H1 (cell line): ENCODE measurements around the gene COL5A1. TPM values are rescaled to one million over a fixed set of nuclear protein-coding genes. Genes with fewer than 3 reads are reported as not detected.

Source experiments
- CTCF ChIA-PET: fragments of 300-600 bp; sonication (Branson Sonifier 250); formaldehyde crosslinking; loops from one replicate; lab custom pipeline; 2021; ENCODE audit not compliant: partially characterized antibody; lab: Charles Lee
- POLR2A ChIA-PET: fragments of 300-600 bp; sonication (Branson Sonifier 250); formaldehyde crosslinking; loops from one replicate; lab custom pipeline; 2021; ENCODE audit warnings: inconsistent platforms; ENCODE audit not compliant: partially characterized antibody; lab: Charles Lee
- DNase-seq, 2 experiments: peaks; one replicate each; pipeline versions ENCODE4 v3.0.0 to v3.0.0-alpha.2; 2010 to 2022; ENCODE audit warnings: low spot score in 2 of 2, low read depth in 1 of 2, mixed read lengths in 1 of 2
- FAIRE-seq: peaks from 2 replicates; lab custom pipeline; 2011; peaks lifted over from hg19 to GRCh38; lab: Jason Lieb, UNC
- H2AFZ ChIP-seq: 2 replicates; pipeline ENCODE4 v1.8.1; 2012; ENCODE audit warnings: low read length, inconsistent platforms
- H2AK5ac ChIP-seq: 2 replicates; pipeline ENCODE4 v1.6.1; 2013; ENCODE audit warnings: low read depth, low read length
- H2BK120ac ChIP-seq: replicated peaks from 2 replicates; pipeline ENCODE3; 2013; ENCODE audit warnings: low read depth, low read length, inconsistent platforms
- H2BK12ac ChIP-seq: 2 replicates; pipeline ENCODE4 v1.6.1; 2013; ENCODE audit warnings: low read depth, low read length
- H2BK15ac ChIP-seq: 2 replicates; pipeline ENCODE4 v1.6.1; 2013; ENCODE audit warnings: low read length
- H2BK20ac ChIP-seq: 2 replicates; pipeline ENCODE4 v1.6.1; 2013; ENCODE audit warnings: low read length
- H2BK5ac ChIP-seq: 2 replicates; pipeline ENCODE4 v1.6.1; 2013; ENCODE audit warnings: low read depth, low read length
- H3K14ac ChIP-seq: 2 replicates; pipeline ENCODE4 v1.6.1; 2013; ENCODE audit warnings: inconsistent platforms; ENCODE audit not compliant: insufficient read length
- H3K18ac ChIP-seq: 2 replicates; pipeline ENCODE4 v1.6.1; 2013; ENCODE audit warnings: low read length; ENCODE audit errors: extremely low read depth
- H3K23ac ChIP-seq: 2 replicates; pipeline ENCODE4 v1.6.1; 2013; ENCODE audit warnings: inconsistent platforms; ENCODE audit not compliant: insufficient read length
- H3K23me2 ChIP-seq: 2 replicates; pipeline ENCODE4 v1.6.1; 2013; ENCODE audit warnings: low read depth, low read length
- H3K27ac ChIP-seq: 2 replicates; pipeline ENCODE4 v1.6.1; 2011; ENCODE audit warnings: low read depth, low read length, inconsistent platforms
- H3K27me3 ChIP-seq, 4 experiments: replicated peaks in 1 of 4; 1 replicate in 1 of 4; 2 replicates in 3 of 4; pipeline versions ENCODE4 v1.6.1 to v1.8.1; 2011 to 2013; ENCODE audit warnings: low read length in 3 of 4, mild to moderate bottlenecking in 3 of 4, inconsistent platforms in 2 of 4, mixed read lengths in 2 of 4, moderate library complexity in 1 of 4; ENCODE audit not compliant: control insufficient read depth in 3 of 4, insufficient read depth in 3 of 4; ENCODE audit errors: extremely low read depth in 1 of 4
- H3K36me3 ChIP-seq, 4 experiments: 2 replicates each; pipeline versions ENCODE4 v1.6.1 to v1.8.1; 2011 to 2013; ENCODE audit warnings: mild to moderate bottlenecking in 4 of 4, low read length in 3 of 4, moderate library complexity in 2 of 4, control low read depth in 1 of 4, inconsistent platforms in 1 of 4; ENCODE audit not compliant: insufficient read depth in 4 of 4, control insufficient read depth in 2 of 4
- H3K4ac ChIP-seq: replicated peaks from 2 replicates; pipeline ENCODE3; 2013; ENCODE audit warnings: low read length, low read depth, mixed read lengths, inconsistent platforms; ENCODE audit not compliant: insufficient read length
- H3K4me1 ChIP-seq, 4 experiments: replicated peaks in 1 of 4; 1 replicate in 1 of 4; 2 replicates in 3 of 4; pipeline versions ENCODE4 v1.6.1 to v1.8.1; 2011 to 2013; ENCODE audit warnings: low read length in 3 of 4, inconsistent platforms in 2 of 4, mixed read lengths in 1 of 4; ENCODE audit not compliant: insufficient read depth in 4 of 4, control insufficient read depth in 3 of 4
- H3K4me2 ChIP-seq, 2 experiments: 2 replicates each; pipeline versions ENCODE4 v1.6.1 to v1.8.1; 2011 to 2013; ENCODE audit warnings: low read depth in 2 of 2, low read length in 2 of 2, control low read depth in 1 of 2, inconsistent platforms in 1 of 2, mild to moderate bottlenecking in 1 of 2; ENCODE audit not compliant: insufficient read depth in 1 of 2
- H3K4me3 ChIP-seq, 4 experiments: fragments of 200-600, 300-600 bp in 1 of 4; sonication (generic), shearing (Covaris generic), sonication (Bioruptor Twin) in 1 of 4; 2 replicates each; pipeline versions ENCODE4 v1.5.1 to v1.8.1; 2011 to 2016; ENCODE audit warnings: low read length in 4 of 4, low read depth in 3 of 4, control low read depth in 2 of 4, inconsistent platforms in 2 of 4, mild to moderate bottlenecking in 2 of 4, mixed read lengths in 1 of 4, moderate library complexity in 1 of 4; ENCODE audit not compliant: insufficient read depth in 2 of 4; ENCODE audit errors: extremely low read depth in 1 of 4
- H3K56ac ChIP-seq: replicated peaks from 2 replicates; pipeline ENCODE3; 2013; ENCODE audit warnings: low read depth, mild to moderate bottlenecking, mixed read lengths, low read length, inconsistent platforms; ENCODE audit not compliant: insufficient read length
- H3K79me1 ChIP-seq: 2 replicates; pipeline ENCODE4 v1.6.1; 2013; ENCODE audit warnings: low read depth, low read length, control low read depth
- H3K79me2 ChIP-seq, 2 experiments: 2 replicates each; pipeline versions ENCODE4 v1.6.1 to v1.8.1; 2012 to 2013; ENCODE audit warnings: low read length in 2 of 2, mild to moderate bottlenecking in 2 of 2, inconsistent platforms in 1 of 2; ENCODE audit not compliant: insufficient read depth in 2 of 2, control insufficient read depth in 1 of 2
- H3K9ac ChIP-seq, 4 experiments: replicated peaks in 1 of 4; 1 replicate in 1 of 4; 2 replicates in 3 of 4; pipeline versions ENCODE4 v1.6.1 to v1.8.1; 2011 to 2013; ENCODE audit warnings: low read depth in 3 of 4, low read length in 3 of 4, control low read depth in 2 of 4, mild to moderate bottlenecking in 2 of 4, moderate library complexity in 2 of 4, inconsistent platforms in 1 of 4; ENCODE audit errors: extremely low read depth in 1 of 4
- H3K9me3 ChIP-seq, 2 experiments: 2 replicates each; pipeline versions ENCODE4 v1.6.1 to v1.8.1; 2012 to 2013; ENCODE audit warnings: mild to moderate bottlenecking in 2 of 2, moderate library complexity in 2 of 2, control low read depth in 1 of 2, inconsistent platforms in 1 of 2, low read depth in 1 of 2, low read length in 1 of 2, mixed read lengths in 1 of 2; ENCODE audit not compliant: insufficient read depth in 2 of 2
- H4K20me1 ChIP-seq, 2 experiments: replicated peaks in 1 of 2; 2 replicates each; pipeline versions ENCODE3 to v1.8.1; 2011 to 2013; ENCODE audit warnings: inconsistent platforms in 2 of 2, low read length in 2 of 2, mild to moderate bottlenecking in 1 of 2; ENCODE audit not compliant: insufficient read depth in 2 of 2, control insufficient read depth in 1 of 2
- H4K5ac ChIP-seq: 2 replicates; pipeline ENCODE4 v1.6.1; 2013; ENCODE audit warnings: low read length, low read depth, mixed read lengths, inconsistent platforms; ENCODE audit not compliant: insufficient read length
- H4K8ac ChIP-seq: 2 replicates; pipeline ENCODE4 v1.8.0; 2013; ENCODE audit warnings: mild to moderate bottlenecking, moderate library complexity, low read length, inconsistent platforms; ENCODE audit not compliant: insufficient read depth; ENCODE audit errors: extremely low read depth
- H4K91ac ChIP-seq: replicated peaks from 2 replicates; pipeline ENCODE3; 2013; ENCODE audit warnings: low read length, mixed read lengths, inconsistent platforms; ENCODE audit not compliant: insufficient read length
- ASH2L ChIP-seq: fragments of 200-600, 300-600 bp; sonication (generic); IDR thresholded peaks from one replicate; pipeline ENCODE4 v1.7.1; 2017; ENCODE audit warnings: low read length
- BCL11A ChIP-seq, 2 experiments: IDR thresholded peaks; one replicate each; pipeline ENCODE4 v1.6.1; 2011; ENCODE audit warnings: low read depth in 2 of 2, low read length in 2 of 2, mild to moderate bottlenecking in 2 of 2
- CBX5 ChIP-seq: fragments of 300-800, 300-1000 bp; sonication (generic); IDR thresholded peaks from 2 replicates; pipeline ENCODE4 v1.7.1; 2016; ENCODE audit warnings: antibody characterized with exemption, low read length, low read depth
- CEBPB ChIP-seq: IDR thresholded peaks from 2 replicates; pipeline ENCODE4 v1.6.1; 2012; ENCODE audit warnings: low read depth, low read length
- CTBP2 ChIP-seq: IDR thresholded peaks from 2 replicates; pipeline ENCODE4 v1.7.0; 2011; ENCODE audit warnings: borderline replicate concordance, mild to moderate bottlenecking, moderate library complexity, mixed read lengths, low read length; ENCODE audit not compliant: insufficient read depth, insufficient read length
- JUN ChIP-seq: IDR thresholded peaks from 2 replicates; pipeline ENCODE4 v1.6.1; 2011; ENCODE audit warnings: low read depth, mild to moderate bottlenecking, improper control_type of control experiment, low read length
- KDM4A ChIP-seq: IDR thresholded peaks from one replicate; pipeline ENCODE4 v1.7.1; 2012; ENCODE audit warnings: low read depth, mild to moderate bottlenecking, moderate library complexity, low read length, inconsistent platforms; ENCODE audit not compliant: severe bottlenecking
- RBBP5 ChIP-seq: IDR thresholded peaks from 2 replicates; pipeline ENCODE4 v1.7.1; 2012; ENCODE audit warnings: low read depth, mild to moderate bottlenecking, inconsistent platforms, low read length, moderate library complexity, borderline replicate concordance
- RFX5 ChIP-seq: IDR thresholded peaks from 2 replicates; pipeline ENCODE4 v1.6.1; 2011; ENCODE audit warnings: low read depth, low read length, improper control_type of control experiment, borderline replicate concordance
- SIRT6 ChIP-seq: IDR thresholded peaks from one replicate; pipeline ENCODE4 v1.7.1; 2012; ENCODE audit warnings: low read length, inconsistent platforms
- SP1 ChIP-seq: IDR thresholded peaks from 2 replicates; pipeline ENCODE4 v1.6.1; 2011; ENCODE audit warnings: low read depth, low read length
- SP4 ChIP-seq: IDR thresholded peaks from 2 replicates; pipeline ENCODE4 v1.6.1; 2012; ENCODE audit warnings: low read length, inconsistent platforms
- TAF7 ChIP-seq: optimal IDR thresholded peaks from 2 replicates; pipeline ENCODE3; 2011; ENCODE audit warnings: low read depth, mild to moderate bottlenecking, inconsistent platforms, low read length, moderate library complexity, borderline replicate concordance
- WGBS, 2 experiments: shearing (Covaris generic) in 1 of 2; methylation state at CpG; one replicate each; pipeline versions ENCODE4 v1.1.6 to v1.1.7; 2013 to 2015; ENCODE audit warnings: low lambda C conversion rate in 2 of 2, mixed read lengths in 2 of 2, inconsistent platforms in 1 of 2, low coverage in 1 of 2, missing lambda C conversion rate in 1 of 2; ENCODE audit not compliant: insufficient replicate concordance in 2 of 2, insufficient coverage in 1 of 2, insufficient read length in 1 of 2; ENCODE audit errors: extremely low coverage in 1 of 2, missing lambda C conversion rate in 1 of 2; 5-methylcytosine and 5-hydroxymethylcytosine counted together
- polyA plus RNA-seq, 7 experiments: library from polyadenylated mRNA; depleted of rRNA in 3 of 7; stranded (reverse) in 5 of 7; unstranded in 2 of 7; fragments of >200 nt in 5 of 7; fragments of 200-250 nt in 2 of 7; gene quantifications; 1 replicate in 5 of 7; 2 replicates in 1 of 7; 4 replicates in 1 of 7; pipeline versions ENCODE4 v1.2.1 to v1.2.3, GENCODE V29; 2011 to 2013; ENCODE audit warnings: missing spikeins in 2 of 7, mixed read lengths in 2 of 7
- total RNA-seq: library from RNA; stranded (reverse); fragmentation: NEBNext Ultra II Directional; extraction: Animal tissue kit (Norgen Biotek cat#: 25700); gene quantifications from 2 replicates; pipeline ENCODE4 v1.2.1, GENCODE V29; 2021

Gene COL5A1
- total and polyA plus RNA-seq, 2 of the 8 experiments (the other 6 are each of a cell fraction or from before 2014, with no cell fraction given): 3.8 to 12.0 TPM

GRCh38 chr9:134690301-134690751 lies 48.7 kb downstream of the COL5A1 start:
- Histone ChIP-seq H2BK12ac (no peak overlapping the region), H2BK15ac (no peak overlapping the region), H4K20me1 (peaks cover 0 to 4% of the 10 kb centered on the region in 2 experiments), H3K36me3 (no peaks in the 10 kb centered on the region), H4K5ac (no peak overlapping the region), H3K9ac (no peak overlapping the region), H3K18ac (no peak overlapping the region), H2BK120ac (no peak overlapping the region), H3K14ac (no peak overlapping the region), H4K91ac (no peak overlapping the region), H3K4ac (no peak overlapping the region), H3K9me3 (peaks cover 0 to 2% of the 10 kb centered on the region in 2 experiments; a peak in 1 of 4 replicates), H3K23me2 (peaks cover 6% of the 10 kb centered on the region; the same call in 1 of the 2 replicates), H2BK5ac (no peak overlapping the region), H2BK20ac (no peak overlapping the region), H3K79me1 (no peaks in the 10 kb centered on the region; the same call in 1 of the 2 replicates), H3K27me3 (no peaks in the 10 kb centered on the region), H3K23ac (no peak overlapping the region), H2AK5ac (no peak overlapping the region), H2AFZ (no peak overlapping the region), H3K4me1 (no peaks in the 10 kb centered on the region), H4K8ac (no peak overlapping the region), H3K4me2 (no peak overlapping the region), H3K79me2 (no peaks in the 10 kb centered on the region), H3K27ac (no peak overlapping the region), H3K56ac (no peak overlapping the region), H3K4me3 (no peak overlapping the region)
- no peak for FAIRE-seq
- CTCF ChIA-PET: interaction anchor here (0.8 to 8.0 kb wide), 24 partner anchors 7 to 284 kb away, joined by 3 to 54 read pairs (median 6); no protein-coding TSS in a partner anchor
- no peak for DNase-seq
- TF ChIP-seq BCL11A (IDR thresholded peaks at IDR 0.05; ENCODE audit: low read depth in 2 of 2, low read length in 2 of 2) (no peak), TAF7 (no peak), CTBP2 (no peak), SP4 (no peak), RFX5 (no peak), KDM4A (no peak), CBX5 (no peak), ASH2L (no peak), RBBP5 (no peak), SIRT6 (no peak), SP1 (no peak), CEBPB (no peak), JUN (no peak)
- POLR2A ChIA-PET: no interaction called here
- WGBS, 2 experiments: 75% methylated on average over 6 of the region's 15 CpGs; no CpG with 5 or more reads in 1 of the 2 experiments
